Suprapubic skin (tissue), 4 donors: ENCODE data around the gene TPRN.

Experiments used
- CTCF ChIP-seq, 2 donors: fragments of 200-600 bp in 1 of 2; fragments of 450-650 bp in 1 of 2; sonication (generic) in 1 of 2; IDR thresholded peaks; one replicate each; pipeline ENCODE4 v1.5.1; 2016 to 2019; ENCODE audit warnings: antibody characterized with exemption in 2 of 2, mild to moderate bottlenecking in 1 of 2, moderate library complexity in 1 of 2
- EP300 ChIP-seq: sonication (generic); formaldehyde crosslinking; IDR thresholded peaks from one replicate; pipeline ENCODE4 v1.6.1; 2017; ENCODE audit warnings: antibody characterized with exemption
- POLR2A ChIP-seq, 2 donors: fragments of 450-650 bp; IDR thresholded peaks; one replicate each; pipeline ENCODE4 v1.6.1; 2017; ENCODE audit warnings: antibody characterized with exemption in 2 of 2, mild to moderate bottlenecking in 2 of 2, moderate library complexity in 2 of 2
- POLR2AphosphoS5 ChIP-seq, 3 donors: sonication (generic); formaldehyde crosslinking; IDR thresholded peaks; one replicate each; pipeline ENCODE4 v1.6.1; 2017; ENCODE audit warnings: antibody characterized with exemption in 3 of 3

GRCh38 chr9:137172901-137173795 is 27.4 kb downstream of the TPRN start:
- TF ChIP-seq POLR2A (IDR thresholded peaks at IDR 0.05) (no peak), CTCF (IDR thresholded peaks at IDR 0.05) (no peak), POLR2AphosphoS5 (IDR thresholded peaks at IDR 0.05) (no peak), EP300 (no peak)
